HEK293 (cell line): ENCODE results near the gene MKNK2.

Experiments
- HOXD13 ChIP-seq: sonication (generic); formaldehyde crosslinking; IDR thresholded peaks from 2 replicates; pipeline ENCODE4 v1.8.0; 2022; ENCODE audit warnings: missing genetic modification reagents, borderline replicate concordance
- KLF8 ChIP-seq: fragments of 450-650 bp; formaldehyde crosslinking; IDR thresholded peaks from 2 replicates; pipeline ENCODE4 v1.5.1; 2016; ENCODE audit warnings: missing biosample characterization, missing genetic modification characterization
- RBAK ChIP-seq: fragments of 450-650 bp; formaldehyde crosslinking; IDR thresholded peaks from 2 replicates; pipeline ENCODE4 v1.5.1; 2016; ENCODE audit warnings: missing biosample characterization, missing genetic modification characterization
- ZBTB20 ChIP-seq: fragments of 450-650 bp; formaldehyde crosslinking; IDR thresholded peaks from 2 replicates; pipeline ENCODE4 v1.5.1; 2016; ENCODE audit warnings: missing biosample characterization, missing genetic modification characterization
- ZBTB48 ChIP-seq: fragments of 450-650 bp; formaldehyde crosslinking; IDR thresholded peaks from 2 replicates; pipeline ENCODE4 v1.5.1; 2016; ENCODE audit warnings: missing biosample characterization, missing genetic modification characterization
- ZIC2 ChIP-seq: fragments of 450-650 bp; formaldehyde crosslinking; IDR thresholded peaks from 2 replicates; pipeline ENCODE4 v1.5.1; 2016; ENCODE audit warnings: missing biosample characterization, missing genetic modification characterization
- ZNF146 ChIP-seq: fragments of 450-650 bp; formaldehyde crosslinking; IDR thresholded peaks from 2 replicates; pipeline ENCODE4 v1.5.1; 2016; ENCODE audit warnings: missing biosample characterization, missing genetic modification characterization
- ZNF2 ChIP-seq: fragments of 450-650 bp; formaldehyde crosslinking; IDR thresholded peaks from 2 replicates; pipeline ENCODE4 v1.5.1; 2016; ENCODE audit warnings: missing biosample characterization, missing genetic modification characterization
- ZNF202 ChIP-seq: fragments of 450-650 bp; formaldehyde crosslinking; IDR thresholded peaks from 2 replicates; pipeline ENCODE4 v1.5.1; 2016; ENCODE audit warnings: missing biosample characterization, missing genetic modification characterization, borderline replicate concordance
- ZNF350 ChIP-seq: fragments of 450-650 bp; formaldehyde crosslinking; IDR thresholded peaks from 2 replicates; pipeline ENCODE4 v1.5.0; 2017; ENCODE audit warnings: missing biosample characterization, mild to moderate bottlenecking, missing genetic modification characterization
- ZNF792 ChIP-seq: fragments of 450-650 bp; formaldehyde crosslinking; IDR thresholded peaks from 2 replicates; pipeline ENCODE4 v1.5.1; 2016; ENCODE audit warnings: missing biosample characterization, missing genetic modification characterization
- TF ChIP-seq, protein P1 (sequence below): fragments of 450-650 bp; formaldehyde crosslinking; IDR thresholded peaks from 2 replicates; pipeline ENCODE4 v1.5.1; 2016; ENCODE audit warnings: missing biosample characterization, missing genetic modification characterization, borderline replicate concordance
- TF ChIP-seq, protein P2 (sequence below): fragments of 450-650 bp; formaldehyde crosslinking; IDR thresholded peaks from 2 replicates; pipeline ENCODE4 v1.5.1; 2016; ENCODE audit warnings: missing biosample characterization, missing genetic modification characterization
- TF ChIP-seq, protein P3 (sequence below): fragments of 450-650 bp; formaldehyde crosslinking; IDR thresholded peaks from 2 replicates; pipeline ENCODE4 v1.5.1; 2016; ENCODE audit warnings: missing biosample characterization, missing genetic modification characterization
- TF ChIP-seq, protein P4 (sequence below): fragments of 450-650 bp; formaldehyde crosslinking; IDR thresholded peaks from 2 replicates; pipeline ENCODE4 v1.5.1; 2016; ENCODE audit warnings: missing biosample characterization, missing genetic modification characterization
- TF ChIP-seq, protein P5 (sequence below): sonication (generic); formaldehyde crosslinking; IDR thresholded peaks from 2 replicates; pipeline ENCODE4 v1.8.1; 2022; ENCODE audit warnings: mild to moderate bottlenecking, moderate library complexity, missing genetic modification reagents
- TF ChIP-seq, protein P6 (sequence below): fragments of 450-650 bp; formaldehyde crosslinking; IDR thresholded peaks from 2 replicates; pipeline ENCODE4 v1.5.1; 2016; ENCODE audit warnings: missing biosample characterization, missing genetic modification characterization, borderline replicate concordance
- TF ChIP-seq, protein P7 (sequence below): fragments of 450-650 bp; formaldehyde crosslinking; IDR thresholded peaks from 2 replicates; pipeline ENCODE4 v1.5.1; 2016; ENCODE audit warnings: missing biosample characterization, missing genetic modification characterization
- TF ChIP-seq, protein P8 (sequence below): fragments of 450-650 bp; formaldehyde crosslinking; IDR thresholded peaks from 2 replicates; pipeline ENCODE4 v1.5.1; 2016; ENCODE audit warnings: missing biosample characterization, missing genetic modification characterization

Gene MKNK2

DNA sequence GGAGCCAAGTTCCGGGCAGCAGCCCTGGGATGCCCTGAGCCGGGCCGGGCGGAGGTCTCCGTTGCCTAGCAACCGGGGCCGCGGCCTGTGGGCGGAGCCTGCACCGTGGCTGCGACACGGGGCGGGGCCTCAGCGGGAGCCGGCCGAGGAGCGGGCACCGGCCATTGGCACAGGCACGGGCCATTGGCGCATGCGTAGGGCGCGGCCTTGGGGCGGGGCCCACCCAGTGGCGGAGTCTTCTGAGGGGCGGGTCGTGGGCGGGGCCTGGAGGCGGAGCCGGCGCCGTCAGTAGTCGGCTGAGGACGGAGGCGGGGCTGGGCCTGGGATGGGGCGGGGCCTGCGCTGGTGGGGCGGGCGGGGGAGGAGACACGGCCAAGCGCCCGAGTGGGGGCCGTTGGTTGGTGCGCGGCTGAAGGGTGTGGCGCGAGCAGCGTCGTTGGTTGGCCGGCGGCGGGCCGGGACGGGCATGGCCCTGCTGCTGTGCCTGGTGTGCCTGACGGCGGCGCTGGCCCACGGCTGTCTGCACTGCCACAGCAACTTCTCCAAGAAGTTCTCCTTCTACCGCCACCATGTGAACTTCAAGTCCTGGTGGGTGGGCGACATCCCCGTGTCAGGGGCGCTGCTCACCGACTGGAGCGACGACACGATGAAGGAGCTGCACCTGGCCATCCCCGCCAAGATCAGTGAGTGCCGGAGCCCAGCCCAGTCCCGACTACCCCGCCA, 45.6 kb upstream of the MKNK2 start, which contains the start of gene IZUMO4 (continued):
- TF ChIP-seq, protein P1, sequence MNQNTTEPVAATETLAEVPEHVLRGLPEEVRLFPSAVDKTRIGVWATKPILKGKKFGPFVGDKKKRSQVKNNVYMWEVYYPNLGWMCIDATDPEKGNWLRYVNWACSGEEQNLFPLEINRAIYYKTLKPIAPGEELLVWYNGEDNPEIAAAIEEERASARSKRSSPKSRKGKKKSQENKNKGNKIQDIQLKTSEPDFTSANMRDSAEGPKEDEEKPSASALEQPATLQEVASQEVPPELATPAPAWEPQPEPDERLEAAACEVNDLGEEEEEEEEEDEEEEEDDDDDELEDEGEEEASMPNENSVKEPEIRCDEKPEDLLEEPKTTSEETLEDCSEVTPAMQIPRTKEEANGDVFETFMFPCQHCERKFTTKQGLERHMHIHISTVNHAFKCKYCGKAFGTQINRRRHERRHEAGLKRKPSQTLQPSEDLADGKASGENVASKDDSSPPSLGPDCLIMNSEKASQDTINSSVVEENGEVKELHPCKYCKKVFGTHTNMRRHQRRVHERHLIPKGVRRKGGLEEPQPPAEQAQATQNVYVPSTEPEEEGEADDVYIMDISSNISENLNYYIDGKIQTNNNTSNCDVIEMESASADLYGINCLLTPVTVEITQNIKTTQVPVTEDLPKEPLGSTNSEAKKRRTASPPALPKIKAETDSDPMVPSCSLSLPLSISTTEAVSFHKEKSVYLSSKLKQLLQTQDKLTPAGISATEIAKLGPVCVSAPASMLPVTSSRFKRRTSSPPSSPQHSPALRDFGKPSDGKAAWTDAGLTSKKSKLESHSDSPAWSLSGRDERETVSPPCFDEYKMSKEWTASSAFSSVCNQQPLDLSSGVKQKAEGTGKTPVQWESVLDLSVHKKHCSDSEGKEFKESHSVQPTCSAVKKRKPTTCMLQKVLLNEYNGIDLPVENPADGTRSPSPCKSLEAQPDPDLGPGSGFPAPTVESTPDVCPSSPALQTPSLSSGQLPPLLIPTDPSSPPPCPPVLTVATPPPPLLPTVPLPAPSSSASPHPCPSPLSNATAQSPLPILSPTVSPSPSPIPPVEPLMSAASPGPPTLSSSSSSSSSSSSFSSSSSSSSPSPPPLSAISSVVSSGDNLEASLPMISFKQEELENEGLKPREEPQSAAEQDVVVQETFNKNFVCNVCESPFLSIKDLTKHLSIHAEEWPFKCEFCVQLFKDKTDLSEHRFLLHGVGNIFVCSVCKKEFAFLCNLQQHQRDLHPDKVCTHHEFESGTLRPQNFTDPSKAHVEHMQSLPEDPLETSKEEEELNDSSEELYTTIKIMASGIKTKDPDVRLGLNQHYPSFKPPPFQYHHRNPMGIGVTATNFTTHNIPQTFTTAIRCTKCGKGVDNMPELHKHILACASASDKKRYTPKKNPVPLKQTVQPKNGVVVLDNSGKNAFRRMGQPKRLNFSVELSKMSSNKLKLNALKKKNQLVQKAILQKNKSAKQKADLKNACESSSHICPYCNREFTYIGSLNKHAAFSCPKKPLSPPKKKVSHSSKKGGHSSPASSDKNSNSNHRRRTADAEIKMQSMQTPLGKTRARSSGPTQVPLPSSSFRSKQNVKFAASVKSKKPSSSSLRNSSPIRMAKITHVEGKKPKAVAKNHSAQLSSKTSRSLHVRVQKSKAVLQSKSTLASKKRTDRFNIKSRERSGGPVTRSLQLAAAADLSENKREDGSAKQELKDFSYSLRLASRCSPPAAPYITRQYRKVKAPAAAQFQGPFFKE (tag by site-specific recombination) = no peak
- TF ChIP-seq RBAK (tag by site-specific recombination) = no peak
- no peak for TF ChIP-seq ZNF202
- no peak for TF ChIP-seq HOXD13 (CRISPR knock-in tag)
- TF ChIP-seq, protein P2, sequence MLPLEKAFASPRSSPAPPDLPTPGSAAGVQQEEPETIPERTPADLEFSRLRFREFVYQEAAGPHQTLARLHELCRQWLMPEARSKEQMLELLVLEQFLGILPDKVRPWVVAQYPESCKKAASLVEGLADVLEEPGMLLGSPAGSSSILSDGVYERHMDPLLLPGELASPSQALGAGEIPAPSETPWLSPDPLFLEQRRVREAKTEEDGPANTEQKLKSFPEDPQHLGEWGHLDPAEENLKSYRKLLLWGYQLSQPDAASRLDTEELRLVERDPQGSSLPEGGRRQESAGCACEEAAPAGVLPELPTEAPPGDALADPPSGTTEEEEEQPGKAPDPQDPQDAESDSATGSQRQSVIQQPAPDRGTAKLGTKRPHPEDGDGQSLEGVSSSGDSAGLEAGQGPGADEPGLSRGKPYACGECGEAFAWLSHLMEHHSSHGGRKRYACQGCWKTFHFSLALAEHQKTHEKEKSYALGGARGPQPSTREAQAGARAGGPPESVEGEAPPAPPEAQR (tag by site-specific recombination) = no peak
- TF ChIP-seq, protein P3, sequence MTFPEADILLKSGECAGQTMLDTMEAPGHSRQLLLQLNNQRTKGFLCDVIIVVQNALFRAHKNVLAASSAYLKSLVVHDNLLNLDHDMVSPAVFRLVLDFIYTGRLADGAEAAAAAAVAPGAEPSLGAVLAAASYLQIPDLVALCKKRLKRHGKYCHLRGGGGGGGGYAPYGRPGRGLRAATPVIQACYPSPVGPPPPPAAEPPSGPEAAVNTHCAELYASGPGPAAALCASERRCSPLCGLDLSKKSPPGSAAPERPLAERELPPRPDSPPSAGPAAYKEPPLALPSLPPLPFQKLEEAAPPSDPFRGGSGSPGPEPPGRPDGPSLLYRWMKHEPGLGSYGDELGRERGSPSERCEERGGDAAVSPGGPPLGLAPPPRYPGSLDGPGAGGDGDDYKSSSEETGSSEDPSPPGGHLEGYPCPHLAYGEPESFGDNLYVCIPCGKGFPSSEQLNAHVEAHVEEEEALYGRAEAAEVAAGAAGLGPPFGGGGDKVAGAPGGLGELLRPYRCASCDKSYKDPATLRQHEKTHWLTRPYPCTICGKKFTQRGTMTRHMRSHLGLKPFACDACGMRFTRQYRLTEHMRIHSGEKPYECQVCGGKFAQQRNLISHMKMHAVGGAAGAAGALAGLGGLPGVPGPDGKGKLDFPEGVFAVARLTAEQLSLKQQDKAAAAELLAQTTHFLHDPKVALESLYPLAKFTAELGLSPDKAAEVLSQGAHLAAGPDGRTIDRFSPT (tag by site-specific recombination) = peak; percentile 95
- no peak for TF ChIP-seq ZNF792 (tag by site-specific recombination)
- TF ChIP-seq, protein P4, sequence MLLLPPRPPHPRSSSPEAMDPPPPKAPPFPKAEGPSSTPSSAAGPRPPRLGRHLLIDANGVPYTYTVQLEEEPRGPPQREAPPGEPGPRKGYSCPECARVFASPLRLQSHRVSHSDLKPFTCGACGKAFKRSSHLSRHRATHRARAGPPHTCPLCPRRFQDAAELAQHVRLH (tag by site-specific recombination) = no peak
- TF ChIP-seq, protein P5, sequence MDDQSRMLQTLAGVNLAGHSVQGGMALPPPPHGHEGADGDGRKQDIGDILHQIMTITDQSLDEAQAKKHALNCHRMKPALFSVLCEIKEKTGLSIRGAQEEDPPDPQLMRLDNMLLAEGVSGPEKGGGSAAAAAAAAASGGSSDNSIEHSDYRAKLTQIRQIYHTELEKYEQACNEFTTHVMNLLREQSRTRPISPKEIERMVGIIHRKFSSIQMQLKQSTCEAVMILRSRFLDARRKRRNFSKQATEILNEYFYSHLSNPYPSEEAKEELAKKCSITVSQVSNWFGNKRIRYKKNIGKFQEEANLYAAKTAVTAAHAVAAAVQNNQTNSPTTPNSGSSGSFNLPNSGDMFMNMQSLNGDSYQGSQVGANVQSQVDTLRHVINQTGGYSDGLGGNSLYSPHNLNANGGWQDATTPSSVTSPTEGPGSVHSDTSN (CRISPR knock-in tag) = no peak
- no peak; the same call in 1 of the 2 replicates for TF ChIP-seq ZBTB20 (tag by site-specific recombination)
- TF ChIP-seq KLF8 (tag by site-specific recombination) = peak; percentile 16; the same call in 1 of the 2 replicates
- no peak for TF ChIP-seq ZNF146
- TF ChIP-seq, protein P6, sequence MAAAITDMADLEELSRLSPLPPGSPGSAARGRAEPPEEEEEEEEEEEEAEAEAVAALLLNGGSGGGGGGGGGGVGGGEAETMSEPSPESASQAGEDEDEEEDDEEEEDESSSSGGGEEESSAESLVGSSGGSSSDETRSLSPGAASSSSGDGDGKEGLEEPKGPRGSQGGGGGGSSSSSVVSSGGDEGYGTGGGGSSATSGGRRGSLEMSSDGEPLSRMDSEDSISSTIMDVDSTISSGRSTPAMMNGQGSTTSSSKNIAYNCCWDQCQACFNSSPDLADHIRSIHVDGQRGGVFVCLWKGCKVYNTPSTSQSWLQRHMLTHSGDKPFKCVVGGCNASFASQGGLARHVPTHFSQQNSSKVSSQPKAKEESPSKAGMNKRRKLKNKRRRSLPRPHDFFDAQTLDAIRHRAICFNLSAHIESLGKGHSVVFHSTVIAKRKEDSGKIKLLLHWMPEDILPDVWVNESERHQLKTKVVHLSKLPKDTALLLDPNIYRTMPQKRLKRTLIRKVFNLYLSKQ (tag by site-specific recombination) = no peak
- no peak for TF ChIP-seq ZNF350 (tag by site-specific recombination)
- TF ChIP-seq ZBTB48 (tag by site-specific recombination) = no peak
- no peak for TF ChIP-seq ZIC2 (tag by site-specific recombination)
- no peak for TF ChIP-seq ZNF2 (tag by site-specific recombination)
- TF ChIP-seq, protein P7, sequence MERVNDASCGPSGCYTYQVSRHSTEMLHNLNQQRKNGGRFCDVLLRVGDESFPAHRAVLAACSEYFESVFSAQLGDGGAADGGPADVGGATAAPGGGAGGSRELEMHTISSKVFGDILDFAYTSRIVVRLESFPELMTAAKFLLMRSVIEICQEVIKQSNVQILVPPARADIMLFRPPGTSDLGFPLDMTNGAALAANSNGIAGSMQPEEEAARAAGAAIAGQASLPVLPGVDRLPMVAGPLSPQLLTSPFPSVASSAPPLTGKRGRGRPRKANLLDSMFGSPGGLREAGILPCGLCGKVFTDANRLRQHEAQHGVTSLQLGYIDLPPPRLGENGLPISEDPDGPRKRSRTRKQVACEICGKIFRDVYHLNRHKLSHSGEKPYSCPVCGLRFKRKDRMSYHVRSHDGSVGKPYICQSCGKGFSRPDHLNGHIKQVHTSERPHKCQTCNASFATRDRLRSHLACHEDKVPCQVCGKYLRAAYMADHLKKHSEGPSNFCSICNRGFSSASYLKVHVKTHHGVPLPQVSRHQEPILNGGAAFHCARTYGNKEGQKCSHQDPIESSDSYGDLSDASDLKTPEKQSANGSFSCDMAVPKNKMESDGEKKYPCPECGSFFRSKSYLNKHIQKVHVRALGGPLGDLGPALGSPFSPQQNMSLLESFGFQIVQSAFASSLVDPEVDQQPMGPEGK (tag by site-specific recombination) = peak; percentile 9; the same call in 1 of the 2 replicates
- TF ChIP-seq, protein P8, sequence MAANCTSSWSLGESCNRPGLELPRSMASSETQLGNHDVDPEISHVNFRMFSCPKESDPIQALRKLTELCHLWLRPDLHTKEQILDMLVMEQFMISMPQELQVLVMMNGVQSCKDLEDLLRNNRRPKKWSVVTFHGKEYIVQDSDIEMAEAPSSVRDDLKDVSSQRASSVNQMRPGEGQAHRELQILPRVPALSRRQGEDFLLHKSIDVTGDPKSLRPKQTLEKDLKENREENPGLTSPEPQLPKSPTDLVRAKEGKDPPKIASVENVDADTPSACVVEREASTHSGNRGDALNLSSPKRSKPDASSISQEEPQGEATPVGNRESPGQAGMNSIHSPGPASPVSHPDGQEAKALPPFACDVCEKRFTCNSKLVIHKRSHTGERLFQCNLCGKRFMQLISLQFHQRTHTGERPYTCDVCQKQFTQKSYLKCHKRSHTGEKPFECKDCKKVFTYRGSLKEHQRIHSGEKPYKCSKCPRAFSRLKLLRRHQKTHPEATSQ = no peak
